ENCODE results near the gene MZT2B.
"Not testable (repeated sequence)": the region's sequence is repeated elsewhere in the genome, so short reads cannot be mapped to it uniquely, and the experiment has no call there.

DNA sequence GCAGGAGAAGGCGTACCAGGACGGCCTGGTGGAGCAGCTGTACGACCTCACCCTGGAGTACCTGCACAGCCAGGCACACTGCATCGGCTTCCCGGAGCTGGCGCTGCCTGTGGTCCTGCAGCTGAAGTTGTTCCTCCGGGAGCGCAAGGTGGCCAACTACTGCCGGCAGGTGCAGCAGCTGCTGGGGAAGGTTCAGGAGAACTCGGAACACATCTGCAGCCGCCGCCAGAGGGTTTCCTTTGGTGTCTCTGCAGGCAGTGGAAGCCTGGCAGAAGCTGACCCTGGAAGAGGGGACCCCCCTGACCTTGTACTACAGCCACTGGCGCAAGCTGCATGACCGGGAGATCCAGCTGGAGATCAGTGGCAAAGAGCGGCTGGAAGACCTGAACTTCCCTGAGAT lies 48.8 kb downstream of the MZT2B start:
- TF ChIP-seq RELA (CRISPR knock-in tag; IDR thresholded peaks at IDR 0.05); MYC (CRISPR knock-in tag; IDR thresholded peaks at IDR 0.05; ENCODE audit: borderline replicate concordance); CTCF (CRISPR knock-in tag; IDR thresholded peaks at IDR 0.05); ZFP90 (CRISPR knock-in tag; IDR thresholded peaks at IDR 0.05; ENCODE audit: borderline replicate concordance); TBL1XR1 (IDR thresholded peaks at IDR 0.05; ENCODE audit: borderline replicate concordance, low read length, partially characterized antibody): not testable (repeated sequence)

All from HepG2 (cell line).